SK-N-SH (cell line): ENCODE results near the gene CETN2. TPM values are rescaled to one million over a fixed set of nuclear protein-coding genes. Genes with fewer than 3 reads are reported as not detected.

Experiments
- CTCF ChIA-PET: fragments of 300-600, 350-600 bp; formaldehyde crosslinking; extraction: SDS; loops from one replicate; lab custom pipeline; 2021; lab: Yijun Ruan, JAX
- POLR2A ChIA-PET: fragments of 350-600 bp; sonication (Branson Sonifier 250); formaldehyde crosslinking; extraction: SDS; loops from one replicate; lab custom pipeline; 2020; ENCODE audit warnings: antibody characterized with exemption, inconsistent platforms; lab: Yijun Ruan, JAX
- DNase-seq: peaks from one replicate; pipeline ENCODE4 v3.0.0; 2012
- H2AFZ ChIP-seq: fragments of 200-600 bp; sonication (generic); 2 replicates; pipeline ENCODE4 v1.8.1; 2016; ENCODE audit warnings: antibody characterized with exemption, mild to moderate bottlenecking, low read depth
- H3F3A ChIP-seq: fragments of 200-600 bp; sonication (generic); replicated peaks from 2 replicates; pipeline ENCODE3; 2016; ENCODE audit warnings: antibody characterized with exemption, mild to moderate bottlenecking; ENCODE audit not compliant: insufficient read depth
- H3K27ac ChIP-seq, 2 experiments: fragments of 200-500 bp in 1 of 2; fragments of 200-600 bp in 1 of 2; sonication (Bioruptor generic) in 1 of 2; sonication (generic), shearing (Covaris generic) in 1 of 2; 2 replicates each; pipeline versions ENCODE4 v1.5.1 to v1.6.1; 2014 to 2016; ENCODE audit warnings: low read depth in 2 of 2, inconsistent platforms in 1 of 2, low read length in 1 of 2, mild to moderate bottlenecking in 1 of 2, mixed read lengths in 1 of 2
- H3K27me3 ChIP-seq: fragments of 200-600 bp; sonication (generic), shearing (Covaris generic); 2 replicates; pipeline ENCODE4 v1.6.1; 2016; ENCODE audit warnings: mixed run types; ENCODE audit not compliant: insufficient read depth
- H3K36me3 ChIP-seq, 2 experiments: fragments of 200-500 bp in 1 of 2; fragments of 200-600 bp in 1 of 2; sonication (Bioruptor generic) in 1 of 2; sonication (generic) in 1 of 2; replicated peaks in 1 of 2; 2 replicates each; pipeline versions ENCODE3 to v1.5.1; 2014 to 2016; ENCODE audit warnings: low read length in 1 of 2, mild to moderate bottlenecking in 1 of 2; ENCODE audit not compliant: insufficient read depth in 2 of 2, control insufficient read depth in 1 of 2
- H3K4me1 ChIP-seq, 2 experiments: fragments of 200-500 bp in 1 of 2; fragments of 200-600 bp in 1 of 2; sonication (Bioruptor generic) in 1 of 2; sonication (generic), shearing (Covaris generic) in 1 of 2; 2 replicates each; pipeline versions ENCODE4 v1.5.1 to v1.6.1; 2014 to 2016; ENCODE audit warnings: low read depth in 1 of 2, low read length in 1 of 2, mixed run types in 1 of 2; ENCODE audit not compliant: insufficient read depth in 2 of 2, control insufficient read depth in 1 of 2
- H3K4me2 ChIP-seq: fragments of 200-600 bp; sonication (generic), shearing (Covaris generic); 2 replicates; pipeline ENCODE4 v1.6.1; 2017; ENCODE audit warnings: mixed run types
- H3K4me3 ChIP-seq, 2 experiments: fragments of 200-500 bp in 1 of 2; fragments of 200-600 bp in 1 of 2; sonication (Bioruptor generic) in 1 of 2; sonication (generic), shearing (Covaris generic) in 1 of 2; 2 replicates each; pipeline versions ENCODE4 v1.5.1 to v1.8.1; 2014 to 2016; ENCODE audit warnings: low read depth in 2 of 2, inconsistent platforms in 1 of 2, low read length in 1 of 2, mild to moderate bottlenecking in 1 of 2, mixed read lengths in 1 of 2, moderate library complexity in 1 of 2
- H3K79me2 ChIP-seq: fragments of 200-600 bp; sonication (generic); 2 replicates; pipeline ENCODE4 v1.8.1; 2017; ENCODE audit warnings: mild to moderate bottlenecking; ENCODE audit not compliant: insufficient read depth
- H3K9ac ChIP-seq: fragments of 200-600 bp; sonication (generic); 2 replicates; pipeline ENCODE4 v1.6.1; 2017; ENCODE audit warnings: mixed run types
- H3K9me2 ChIP-seq: fragments of 200-600 bp; sonication (generic); 2 replicates; pipeline ENCODE4 v1.6.1; 2017; ENCODE audit warnings: mixed run types
- H3K9me3 ChIP-seq: fragments of 200-600 bp; sonication (generic); 2 replicates; pipeline ENCODE4 v1.6.1; 2017; ENCODE audit warnings: mixed run types, mild to moderate bottlenecking, moderate library complexity
- H4K20me1 ChIP-seq: fragments of 200-600 bp; sonication (generic); 2 replicates; pipeline ENCODE4 v1.6.1; 2017; ENCODE audit warnings: mild to moderate bottlenecking, mixed run types; ENCODE audit not compliant: insufficient read depth
- GABPA ChIP-seq: IDR thresholded peaks from 2 replicates; pipeline ENCODE4 v1.4.0; 2012; ENCODE audit warnings: low read depth, mild to moderate bottlenecking
- JUND ChIP-seq: IDR thresholded peaks from 2 replicates; pipeline ENCODE4 v1.4.0; 2012
- MXI1 ChIP-seq: IDR thresholded peaks from 2 replicates; pipeline ENCODE4 v1.6.1; 2012; ENCODE audit warnings: mild to moderate bottlenecking, low read depth, low read length, improper control_type of control experiment
- POLR2AphosphoS5 ChIP-seq: IDR thresholded peaks from 2 replicates; pipeline ENCODE4 v1.6.1; 2012; ENCODE audit warnings: low read depth, low read length
- RFX5 ChIP-seq: IDR thresholded peaks from 2 replicates; pipeline ENCODE4 v1.6.1; 2012; ENCODE audit warnings: mild to moderate bottlenecking, improper control_type of control experiment, low read length
- RXRA ChIP-seq: IDR thresholded peaks from 2 replicates; pipeline ENCODE4 v1.4.0; 2012; ENCODE audit warnings: low read depth, mild to moderate bottlenecking, borderline replicate concordance
- YY1 ChIP-seq: IDR thresholded peaks from 2 replicates; pipeline ENCODE4 v1.4.0; 2012; ENCODE audit warnings: low read depth, mild to moderate bottlenecking
- WGBS: methylation state at CpG from one replicate; pipeline ENCODE4 v1.1.6; 2017; ENCODE audit warnings: low lambda C conversion rate; 5-methylcytosine and 5-hydroxymethylcytosine counted together
- polyA plus RNA-seq, 3 experiments: library from polyadenylated mRNA; depleted of rRNA; stranded (reverse); fragments of >200 nt; gene quantifications; 2 replicates each; pipeline ENCODE4 v1.2.3, GENCODE V29; 2012
- TF ChIP-seq, protein P1 (sequence below): IDR thresholded peaks from 2 replicates; pipeline ENCODE4 v1.4.0; 2012; ENCODE audit warnings: low read depth, borderline replicate concordance
- TF ChIP-seq, protein P2 (sequence below): IDR thresholded peaks from 2 replicates; pipeline ENCODE4 v1.6.1; 2012; ENCODE audit warnings: mild to moderate bottlenecking, low read depth, low read length, moderate library complexity
- TF ChIP-seq, protein P3 (sequence below): fragments of 150-350 bp; IDR thresholded peaks from 2 replicates; pipeline ENCODE4 v1.6.1; 2017; ENCODE audit warnings: antibody characterized with exemption, low read length, low read depth, borderline replicate concordance
- TF ChIP-seq, protein P4 (sequence below): fragments of 200-600 bp; sonication (generic); IDR thresholded peaks from 2 replicates; pipeline ENCODE4 v1.6.1; 2017; ENCODE audit warnings: antibody characterized with exemption, mild to moderate bottlenecking, moderate library complexity
- TF ChIP-seq, protein P5 (sequence below): IDR thresholded peaks from 2 replicates; pipeline ENCODE4; 2012

The CETN2 gene
- polyA plus RNA-seq, 1 of the 3 experiments (the other 2 are of a cell fraction), result 41.1 TPM

DNA sequence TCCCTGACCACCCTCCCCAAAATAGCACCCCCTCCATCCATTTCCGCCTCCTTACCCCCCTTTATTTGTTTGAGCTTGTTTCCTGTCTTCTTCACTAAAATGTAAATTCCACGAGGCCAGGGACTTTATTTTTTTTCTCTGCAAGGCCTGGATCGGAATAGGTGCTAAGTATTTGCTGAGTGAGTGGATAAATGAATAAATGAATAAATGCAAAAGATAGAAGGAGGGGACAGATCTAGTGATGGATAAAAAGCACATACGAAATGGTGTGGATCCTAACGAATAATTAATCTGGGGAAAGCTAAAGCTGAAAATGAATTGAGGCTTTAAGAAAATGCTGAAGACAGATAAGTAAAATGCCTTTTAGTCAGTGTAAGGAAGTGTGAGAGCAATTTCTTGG, 12.2 kb downstream of the CETN2 start:
- H3K79me2 ChIP-seq, result no peaks in the 10 kb centered on the region
- no peaks in the 10 kb centered on the region; a peak in 1 of 4 replicates for H3K4me1 ChIP-seq
- H3K27me3 ChIP-seq, result no peaks in the 10 kb centered on the region
- TF ChIP-seq, protein P1, sequence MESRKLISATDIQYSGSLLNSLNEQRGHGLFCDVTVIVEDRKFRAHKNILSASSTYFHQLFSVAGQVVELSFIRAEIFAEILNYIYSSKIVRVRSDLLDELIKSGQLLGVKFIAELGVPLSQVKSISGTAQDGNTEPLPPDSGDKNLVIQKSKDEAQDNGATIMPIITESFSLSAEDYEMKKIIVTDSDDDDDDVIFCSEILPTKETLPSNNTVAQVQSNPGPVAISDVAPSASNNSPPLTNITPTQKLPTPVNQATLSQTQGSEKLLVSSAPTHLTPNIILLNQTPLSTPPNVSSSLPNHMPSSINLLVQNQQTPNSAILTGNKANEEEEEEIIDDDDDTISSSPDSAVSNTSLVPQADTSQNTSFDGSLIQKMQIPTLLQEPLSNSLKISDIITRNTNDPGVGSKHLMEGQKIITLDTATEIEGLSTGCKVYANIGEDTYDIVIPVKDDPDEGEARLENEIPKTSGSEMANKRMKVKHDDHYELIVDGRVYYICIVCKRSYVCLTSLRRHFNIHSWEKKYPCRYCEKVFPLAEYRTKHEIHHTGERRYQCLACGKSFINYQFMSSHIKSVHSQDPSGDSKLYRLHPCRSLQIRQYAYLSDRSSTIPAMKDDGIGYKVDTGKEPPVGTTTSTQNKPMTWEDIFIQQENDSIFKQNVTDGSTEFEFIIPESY, result no peak
- TF ChIP-seq, protein P2, sequence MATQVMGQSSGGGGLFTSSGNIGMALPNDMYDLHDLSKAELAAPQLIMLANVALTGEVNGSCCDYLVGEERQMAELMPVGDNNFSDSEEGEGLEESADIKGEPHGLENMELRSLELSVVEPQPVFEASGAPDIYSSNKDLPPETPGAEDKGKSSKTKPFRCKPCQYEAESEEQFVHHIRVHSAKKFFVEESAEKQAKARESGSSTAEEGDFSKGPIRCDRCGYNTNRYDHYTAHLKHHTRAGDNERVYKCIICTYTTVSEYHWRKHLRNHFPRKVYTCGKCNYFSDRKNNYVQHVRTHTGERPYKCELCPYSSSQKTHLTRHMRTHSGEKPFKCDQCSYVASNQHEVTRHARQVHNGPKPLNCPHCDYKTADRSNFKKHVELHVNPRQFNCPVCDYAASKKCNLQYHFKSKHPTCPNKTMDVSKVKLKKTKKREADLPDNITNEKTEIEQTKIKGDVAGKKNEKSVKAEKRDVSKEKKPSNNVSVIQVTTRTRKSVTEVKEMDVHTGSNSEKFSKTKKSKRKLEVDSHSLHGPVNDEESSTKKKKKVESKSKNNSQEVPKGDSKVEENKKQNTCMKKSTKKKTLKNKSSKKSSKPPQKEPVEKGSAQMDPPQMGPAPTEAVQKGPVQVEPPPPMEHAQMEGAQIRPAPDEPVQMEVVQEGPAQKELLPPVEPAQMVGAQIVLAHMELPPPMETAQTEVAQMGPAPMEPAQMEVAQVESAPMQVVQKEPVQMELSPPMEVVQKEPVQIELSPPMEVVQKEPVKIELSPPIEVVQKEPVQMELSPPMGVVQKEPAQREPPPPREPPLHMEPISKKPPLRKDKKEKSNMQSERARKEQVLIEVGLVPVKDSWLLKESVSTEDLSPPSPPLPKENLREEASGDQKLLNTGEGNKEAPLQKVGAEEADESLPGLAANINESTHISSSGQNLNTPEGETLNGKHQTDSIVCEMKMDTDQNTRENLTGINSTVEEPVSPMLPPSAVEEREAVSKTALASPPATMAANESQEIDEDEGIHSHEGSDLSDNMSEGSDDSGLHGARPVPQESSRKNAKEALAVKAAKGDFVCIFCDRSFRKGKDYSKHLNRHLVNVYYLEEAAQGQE, result no peak
- TF ChIP-seq, protein P3, sequence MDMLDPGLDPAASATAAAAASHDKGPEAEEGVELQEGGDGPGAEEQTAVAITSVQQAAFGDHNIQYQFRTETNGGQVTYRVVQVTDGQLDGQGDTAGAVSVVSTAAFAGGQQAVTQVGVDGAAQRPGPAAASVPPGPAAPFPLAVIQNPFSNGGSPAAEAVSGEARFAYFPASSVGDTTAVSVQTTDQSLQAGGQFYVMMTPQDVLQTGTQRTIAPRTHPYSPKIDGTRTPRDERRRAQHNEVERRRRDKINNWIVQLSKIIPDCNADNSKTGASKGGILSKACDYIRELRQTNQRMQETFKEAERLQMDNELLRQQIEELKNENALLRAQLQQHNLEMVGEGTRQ, result no peak
- TF ChIP-seq POLR2AphosphoS5 (no peak), RXRA (no peak), YY1 (no peak), MXI1 (no peak), GABPA (no peak), RFX5 (no peak), JUND (no peak)
- TF ChIP-seq, protein P4, sequence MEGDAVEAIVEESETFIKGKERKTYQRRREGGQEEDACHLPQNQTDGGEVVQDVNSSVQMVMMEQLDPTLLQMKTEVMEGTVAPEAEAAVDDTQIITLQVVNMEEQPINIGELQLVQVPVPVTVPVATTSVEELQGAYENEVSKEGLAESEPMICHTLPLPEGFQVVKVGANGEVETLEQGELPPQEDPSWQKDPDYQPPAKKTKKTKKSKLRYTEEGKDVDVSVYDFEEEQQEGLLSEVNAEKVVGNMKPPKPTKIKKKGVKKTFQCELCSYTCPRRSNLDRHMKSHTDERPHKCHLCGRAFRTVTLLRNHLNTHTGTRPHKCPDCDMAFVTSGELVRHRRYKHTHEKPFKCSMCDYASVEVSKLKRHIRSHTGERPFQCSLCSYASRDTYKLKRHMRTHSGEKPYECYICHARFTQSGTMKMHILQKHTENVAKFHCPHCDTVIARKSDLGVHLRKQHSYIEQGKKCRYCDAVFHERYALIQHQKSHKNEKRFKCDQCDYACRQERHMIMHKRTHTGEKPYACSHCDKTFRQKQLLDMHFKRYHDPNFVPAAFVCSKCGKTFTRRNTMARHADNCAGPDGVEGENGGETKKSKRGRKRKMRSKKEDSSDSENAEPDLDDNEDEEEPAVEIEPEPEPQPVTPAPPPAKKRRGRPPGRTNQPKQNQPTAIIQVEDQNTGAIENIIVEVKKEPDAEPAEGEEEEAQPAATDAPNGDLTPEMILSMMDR, result no peak
- TF ChIP-seq, protein P5, sequence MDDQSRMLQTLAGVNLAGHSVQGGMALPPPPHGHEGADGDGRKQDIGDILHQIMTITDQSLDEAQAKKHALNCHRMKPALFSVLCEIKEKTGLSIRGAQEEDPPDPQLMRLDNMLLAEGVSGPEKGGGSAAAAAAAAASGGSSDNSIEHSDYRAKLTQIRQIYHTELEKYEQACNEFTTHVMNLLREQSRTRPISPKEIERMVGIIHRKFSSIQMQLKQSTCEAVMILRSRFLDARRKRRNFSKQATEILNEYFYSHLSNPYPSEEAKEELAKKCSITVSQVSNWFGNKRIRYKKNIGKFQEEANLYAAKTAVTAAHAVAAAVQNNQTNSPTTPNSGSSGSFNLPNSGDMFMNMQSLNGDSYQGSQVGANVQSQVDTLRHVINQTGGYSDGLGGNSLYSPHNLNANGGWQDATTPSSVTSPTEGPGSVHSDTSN, result no peak
- CTCF ChIA-PET, result interaction anchor here (0.6 to 6.8 kb wide), 6 partner anchors 8 to 1067 kb away, joined by 3 to 78 read pairs (median 10); partner anchors contain the start of genes CETN2 and NSDHL
- POLR2A ChIA-PET, result no interaction called here
- no peak overlapping the region for H3K4me3 ChIP-seq
- H3K36me3 ChIP-seq, result no peaks in the 10 kb centered on the region
- no peak overlapping the region for H3K27ac ChIP-seq
- no peaks in the 10 kb centered on the region for H4K20me1 ChIP-seq
- no peaks in the 10 kb centered on the region for H3K9me2 ChIP-seq
- DNase-seq, result no peak
- WGBS, result 84% methylated on average over 5 of the region's 5 CpGs
- H3K4me2 ChIP-seq, result no peak overlapping the region
- no peak overlapping the region for H2AFZ ChIP-seq
- no peaks in the 10 kb centered on the region for H3F3A ChIP-seq
- no peaks in the 10 kb centered on the region for H3K9me3 ChIP-seq
- H3K9ac ChIP-seq, result no peak overlapping the region
